ENCODE data around the gene GRK5. TPM values are rescaled to one million over a fixed set of nuclear protein-coding genes. Genes with fewer than 3 reads are reported as not detected.
A peak's percentile ranks its signal among the peaks of the same experiment; 100 is the strongest.

The GRK5 gene
- total and polyA plus RNA-seq, 4 donors = 18.5 to 43.1 (median 40.3) TPM

- ATAC-seq (ENCODE audit: insufficient read depth, low FRiP score) (no peak), DNase-seq (no peak)
- Histone ChIP-seq H3K27ac (ENCODE audit: low read depth in 1 of 2, low read length in 1 of 2) (peak overlapping the region in 1 of 2 donors; percentile 60), H3K36me3 (ENCODE audit: control insufficient read depth in 4 of 4, insufficient read depth in 4 of 4, low read length in 4 of 4) (peaks cover 0 to 2% (median 0%) of the 10 kb centered on the region in 4 donors), H3K4me1 (ENCODE audit: control insufficient read depth in 5 of 5, insufficient read depth in 5 of 5, low read length in 5 of 5) (peaks cover 11 to 82% (median 35%) of the 10 kb centered on the region in 5 donors), H3K9me3 (ENCODE audit: control insufficient read depth in 4 of 4, insufficient read depth in 3 of 4, low read length in 3 of 4) (no peaks in the 10 kb centered on the region), H3K27me3 (ENCODE audit: control insufficient read depth in 3 of 3, insufficient read depth in 3 of 3, low read length in 2 of 3) (no peaks in the 10 kb centered on the region), H3K4me3 (no peak overlapping the region), H3K9ac (ENCODE audit: insufficient read depth in 1 of 2, low read length in 2 of 2) (peak overlapping the region in 1 of 2 donors; percentile 46)
- WGBS, 2 donors = 85 to 97% methylated on average over 1 of the region's 1 CpG
- TF ChIP-seq CTCF (IDR thresholded peaks at IDR 0.05; ENCODE audit: control extremely low read depth, extremely low read depth) = no peak
These were observed 14.3 kb downstream of the GRK5 start for GRCh38 chr10:119221666-119222065.

GRCh38 chr10:119222537-119222936 is 15.2 kb downstream of the GRK5 start:
- 29 to 60% methylated on average over 9 of the region's 9 CpGs for whole genome bisulfite sequencing, 2 donors
- DNase-seq (peak; percentile 62 to 82 (median 75)), ATAC-seq (ENCODE audit: insufficient read depth, low FRiP score) (no peak)
- Histone ChIP-seq H3K27ac (ENCODE audit: low read depth in 1 of 2, low read length in 1 of 2) (peak overlapping the region; percentile 21 to 60), H3K4me1 (ENCODE audit: control insufficient read depth in 5 of 5, insufficient read depth in 5 of 5, low read length in 5 of 5) (peaks cover 9 to 74% (median 28%) of the 10 kb centered on the region in 5 donors), H3K9ac (ENCODE audit: insufficient read depth in 1 of 2, low read length in 2 of 2) (peak overlapping the region in 1 of 2 donors; percentile 46), H3K36me3 (ENCODE audit: control insufficient read depth in 4 of 4, insufficient read depth in 4 of 4, low read length in 4 of 4) (peaks cover 0 to under 1% (median 0%) of the 10 kb centered on the region in 4 donors), H3K4me3 (no peak overlapping the region), H3K27me3 (ENCODE audit: control insufficient read depth in 3 of 3, insufficient read depth in 3 of 3, low read length in 2 of 3) (no peaks in the 10 kb centered on the region), H3K9me3 (ENCODE audit: control insufficient read depth in 4 of 4, insufficient read depth in 3 of 4, low read length in 3 of 4) (no peaks in the 10 kb centered on the region)
- no peak for TF ChIP-seq CTCF (IDR thresholded peaks at IDR 0.05; ENCODE audit: control extremely low read depth, extremely low read depth)

GRCh38 chr10:119222966-119223386 is 15.6 kb downstream of the GRK5 start:
- ATAC-seq (ENCODE audit: insufficient read depth, low FRiP score) = no peak
- 58 to 65% methylated on average over 9 of the region's 9 CpGs for WGBS, 2 donors
- Histone ChIP-seq H3K4me3 (no peak overlapping the region), H3K9ac (ENCODE audit: insufficient read depth in 1 of 2, low read length in 2 of 2) (peak overlapping the region in 1 of 2 donors; percentile 46), H3K4me1 (ENCODE audit: control insufficient read depth in 5 of 5, insufficient read depth in 5 of 5, low read length in 5 of 5) (peaks cover 7 to 70% (median 27%) of the 10 kb centered on the region in 5 donors), H3K27me3 (ENCODE audit: control insufficient read depth in 3 of 3, insufficient read depth in 3 of 3, low read length in 2 of 3) (no peaks in the 10 kb centered on the region), H3K36me3 (ENCODE audit: control insufficient read depth in 4 of 4, insufficient read depth in 4 of 4, low read length in 4 of 4) (no peaks in the 10 kb centered on the region), H3K9me3 (ENCODE audit: control insufficient read depth in 4 of 4, insufficient read depth in 3 of 4, low read length in 3 of 4) (no peaks in the 10 kb centered on the region), H3K27ac (ENCODE audit: low read depth in 1 of 2, low read length in 1 of 2) (peak overlapping the region in 1 of 2 donors; percentile 60)
- peak in 1 of 3 donors; percentile 45 for DNase-seq
- TF ChIP-seq CTCF (IDR thresholded peaks at IDR 0.05; ENCODE audit: control extremely low read depth, extremely low read depth) = no peak

Measured in lung (tissue), 12 donors.